H9 (cell line): ENCODE data around the gene ST6GALNAC3. TPM values are rescaled to one million over a fixed set of nuclear protein-coding genes. Genes with fewer than 3 reads are reported as not detected.
A peak's percentile ranks its signal among the peaks of the same experiment; 100 is the strongest.

Experiments used
- DNase-seq: peaks from one replicate; pipeline ENCODE4 v3.0.0-alpha.2; 2017
- H2AFZ ChIP-seq: one replicate; pipeline ENCODE4 v1.6.1; 2013; ENCODE audit warnings: mild to moderate bottlenecking, low read length, control low read depth, moderate library complexity
- H2AK5ac ChIP-seq: 2 replicates; pipeline ENCODE4 v1.6.1; 2013; ENCODE audit warnings: low read length, control low read depth, mixed read lengths; ENCODE audit not compliant: insufficient read length
- H2BK120ac ChIP-seq: one replicate; pipeline ENCODE4 v1.6.1; 2013; ENCODE audit warnings: low read depth, mild to moderate bottlenecking, low read length, control low read depth, inconsistent platforms; ENCODE audit not compliant: poor library complexity, severe bottlenecking
- H2BK12ac ChIP-seq: 2 replicates; pipeline ENCODE4 v1.6.1; 2013; ENCODE audit warnings: low read length, control low read depth, mixed read lengths, low read depth; ENCODE audit not compliant: insufficient read length
- H2BK15ac ChIP-seq: 2 replicates; pipeline ENCODE4 v1.6.1; 2013; ENCODE audit warnings: low read depth, low read length, control low read depth
- H2BK20ac ChIP-seq: one replicate; pipeline ENCODE4 v1.6.1; 2013; ENCODE audit warnings: low read depth, mild to moderate bottlenecking, low read length, control low read depth, inconsistent platforms; ENCODE audit not compliant: poor library complexity, severe bottlenecking
- H2BK5ac ChIP-seq: 2 replicates; pipeline ENCODE4 v1.6.1; 2013; ENCODE audit warnings: low read length, control low read depth, mixed read lengths; ENCODE audit not compliant: insufficient read length
- H3K14ac ChIP-seq: 2 replicates; pipeline ENCODE4 v1.6.1; 2013; ENCODE audit warnings: low read length, control low read depth; ENCODE audit not compliant: insufficient read depth
- H3K18ac ChIP-seq: 2 replicates; pipeline ENCODE4 v1.6.1; 2013; ENCODE audit warnings: low read depth, mild to moderate bottlenecking, mixed read lengths, low read length, control low read depth; ENCODE audit not compliant: insufficient read length
- H3K23ac ChIP-seq: 2 replicates; pipeline ENCODE4 v1.6.1; 2013; ENCODE audit warnings: low read length, control low read depth, mixed read lengths, low read depth; ENCODE audit not compliant: insufficient read length
- H3K23me2 ChIP-seq: 2 replicates; pipeline ENCODE4 v1.6.1; 2013; ENCODE audit warnings: low read depth, mild to moderate bottlenecking, mixed read lengths, low read length, control low read depth; ENCODE audit not compliant: insufficient read length, poor library complexity, severe bottlenecking
- H3K27ac ChIP-seq: 2 replicates; pipeline ENCODE4 v1.5.1; 2013; ENCODE audit warnings: low read length, control low read depth, mixed read lengths, low read depth; ENCODE audit not compliant: insufficient read length
- H3K27me3 ChIP-seq: 2 replicates; pipeline ENCODE4 v1.6.1; 2013; ENCODE audit warnings: low read length, control low read depth, inconsistent platforms; ENCODE audit not compliant: insufficient read depth
- H3K4ac ChIP-seq: 2 replicates; pipeline ENCODE4 v1.6.1; 2013; ENCODE audit warnings: low read depth, mild to moderate bottlenecking, control low read depth, inconsistent platforms, low read length, moderate library complexity
- H3K4me1 ChIP-seq: 2 replicates; pipeline ENCODE4 v1.6.1; 2013; ENCODE audit warnings: low read length, control low read depth, inconsistent platforms; ENCODE audit not compliant: insufficient read depth
- H3K4me2 ChIP-seq: 2 replicates; pipeline ENCODE4 v1.6.1; 2013; ENCODE audit warnings: low read length, control low read depth, mixed read lengths; ENCODE audit not compliant: insufficient read length, insufficient read depth
- H3K56ac ChIP-seq: 2 replicates; pipeline ENCODE4 v1.6.1; 2013; ENCODE audit warnings: low read depth, mild to moderate bottlenecking, mixed read lengths, low read length, control low read depth; ENCODE audit not compliant: insufficient read length
- H3K79me1 ChIP-seq: 2 replicates; pipeline ENCODE4 v1.6.1; 2013; ENCODE audit warnings: low read depth, mild to moderate bottlenecking, moderate library complexity, low read length, control low read depth, inconsistent platforms; ENCODE audit not compliant: insufficient read depth, poor library complexity, severe bottlenecking
- H3K79me2 ChIP-seq: 2 replicates; pipeline ENCODE4 v1.6.1; 2013; ENCODE audit warnings: low read length, control low read depth, inconsistent platforms; ENCODE audit not compliant: insufficient read depth
- H3K9ac ChIP-seq: 2 replicates; pipeline ENCODE4 v1.6.1; 2013; ENCODE audit warnings: low read length, control low read depth, mixed read lengths; ENCODE audit not compliant: insufficient read length; ENCODE audit errors: extremely low read depth
- H3K9me3 ChIP-seq: one replicate; pipeline ENCODE4 v1.6.1; 2013; ENCODE audit warnings: low read depth, low read length, inconsistent platforms; ENCODE audit not compliant: control insufficient read depth
- H3T11ph ChIP-seq: one replicate; pipeline ENCODE4 v1.6.1; 2013; ENCODE audit warnings: mild to moderate bottlenecking, low read length, control low read depth, inconsistent platforms
- H4K20me1 ChIP-seq: one replicate; pipeline ENCODE4 v1.6.1; 2013; ENCODE audit not compliant: control insufficient read depth, insufficient read length, insufficient read depth
- H4K5ac ChIP-seq: 2 replicates; pipeline ENCODE4 v1.6.1; 2013; ENCODE audit warnings: low read depth, mild to moderate bottlenecking, mixed read lengths, low read length, control low read depth; ENCODE audit not compliant: insufficient read length
- H4K8ac ChIP-seq: replicated peaks from 2 replicates; pipeline ENCODE4 v1.6.1; 2013; ENCODE audit warnings: low read length, control low read depth, mixed read lengths, low read depth; ENCODE audit not compliant: insufficient read length
- H4K91ac ChIP-seq: 2 replicates; pipeline ENCODE4 v1.6.1; 2013; ENCODE audit warnings: low read depth, mild to moderate bottlenecking, moderate library complexity, mixed read lengths, low read length, control low read depth; ENCODE audit not compliant: insufficient read length
- H3K27ac Mint-ChIP-seq, 3 experiments: 2 replicates in 2 of 3; 3 replicates in 1 of 3; pipeline ENCODE4 v1.8.0; 2020 to 2021; ENCODE audit warnings: mixed read lengths in 3 of 3, mild to moderate bottlenecking in 1 of 3, moderate library complexity in 1 of 3
- H3K27me3 Mint-ChIP-seq: 2 replicates; pipeline ENCODE4 v1.8.0; 2021; ENCODE audit warnings: low read depth, mild to moderate bottlenecking, moderate library complexity, mixed read lengths
- H3K36me3 Mint-ChIP-seq, 3 experiments: 2 replicates in 2 of 3; 3 replicates in 1 of 3; pipeline ENCODE4 v1.8.0; 2020 to 2021; ENCODE audit warnings: low read depth in 3 of 3, mixed read lengths in 3 of 3; ENCODE audit not compliant: insufficient read depth in 1 of 3
- H3K4me1 Mint-ChIP-seq, 2 experiments: 2 replicates each; pipeline ENCODE4 v1.8.0; 2020; ENCODE audit warnings: mixed read lengths in 2 of 2
- H3K4me3 Mint-ChIP-seq, 2 experiments: 2 replicates in 1 of 2; 3 replicates in 1 of 2; pipeline ENCODE4 v1.8.0; 2020 to 2021; ENCODE audit warnings: mild to moderate bottlenecking in 2 of 2, mixed read lengths in 2 of 2, moderate library complexity in 1 of 2
- H3K9me3 Mint-ChIP-seq, 2 experiments: 2 replicates in 1 of 2; 3 replicates in 1 of 2; pipeline ENCODE4 v1.8.0; 2020; ENCODE audit warnings: mild to moderate bottlenecking in 2 of 2, mixed read lengths in 2 of 2, moderate library complexity in 1 of 2
- CTCF ChIP-seq: fragments of 200-600 bp; sonication (generic); conservative IDR thresholded peaks from 3 replicates; pipeline ENCODE4 v1.8.0; 2021; ENCODE audit warnings: antibody characterized with exemption, mild to moderate bottlenecking
- WGBS: extraction: QIAGEN DNeasy Blood & Tissue Kit; methylation state at CpG from one replicate; pipeline ENCODE4 v1.1.7; 2013; ENCODE audit warnings: missing lambda C conversion rate, low lambda C conversion rate, mixed read lengths; ENCODE audit not compliant: insufficient read length; ENCODE audit errors: extremely low coverage; 5-methylcytosine and 5-hydroxymethylcytosine counted together
- total RNA-seq: library from RNA; stranded (reverse); gene quantifications from 2 replicates; pipeline ENCODE4 v1.2.1, GENCODE V29; 2021

Gene ST6GALNAC3
- total RNA-seq, 1 experiment from 2014 or later, result 11.2 TPM

- Histone ChIP-seq H3K9ac (no peak overlapping the region), H3K4ac (no peak overlapping the region), H3K9me3 (no peaks in the 10 kb centered on the region), H3K27me3 (no peaks in the 10 kb centered on the region), H3K14ac (no peak overlapping the region), H2BK5ac (no peak overlapping the region), H4K5ac (no peak overlapping the region), H4K20me1 (no peaks in the 10 kb centered on the region), H2BK12ac (no peak overlapping the region), H3K79me1 (no peaks in the 10 kb centered on the region), H3K4me1 (no peaks in the 10 kb centered on the region; the same call in 1 of the 2 replicates), H3K23ac (no peak overlapping the region), H3K27ac (no peak overlapping the region), H4K8ac (no peak overlapping the region), H2AFZ (no peak overlapping the region), H3K23me2 (no peaks in the 10 kb centered on the region), H2AK5ac (no peak overlapping the region), H2BK15ac (no peak overlapping the region), H3K79me2 (no peaks in the 10 kb centered on the region), H3K4me2 (no peak overlapping the region), H3K56ac (no peak overlapping the region), H2BK20ac (no peak overlapping the region), H4K91ac (no peak overlapping the region), H2BK120ac (no peak overlapping the region), H3K18ac (no peak overlapping the region), H3T11ph (no peak overlapping the region)
- no peak for TF ChIP-seq CTCF
- WGBS, result no CpG with 5 or more reads among the region's 5 CpGs
- H3K27ac Mint-ChIP-seq, result peak overlapping the region in 1 of 3 experiments; percentile 86; a peak in 1 of 7 replicates
- peaks cover 28 to 30% of the 10 kb centered on the region in 2 experiments for H3K4me1 Mint-ChIP-seq
- H3K27me3 Mint-ChIP-seq, result no peaks in the 10 kb centered on the region
- H3K36me3 Mint-ChIP-seq, result 0 out of 7 replicates have a peak, but pooled peaks cover 0 to 2% (median 0%) of the 10 kb centered on the region in 3 experiments
- no peak overlapping the region for H3K4me3 Mint-ChIP-seq
- H3K9me3 Mint-ChIP-seq, result no peaks in the 10 kb centered on the region
- DNase-seq, result no peak
These were observed 228.3 kb downstream of the ST6GALNAC3 start for GRCh38 chr1:76302711-76303339.
